HepG2 (cell line): ENCODE results near the gene SLC6A4. TPM values are rescaled to one million over a fixed set of nuclear protein-coding genes. Genes with fewer than 3 reads are reported as not detected.

ENCODE experiments used
- ATAC-seq: fragments of 200-7000 bp; cut with Tn5 transposase; 3 replicates; pipeline ENCODE4 v1.9.1; 2020; ENCODE audit warnings: mild to moderate bottlenecking, moderate library complexity
- BruUV-seq: library from RNA; stranded (reverse); fragments of 400-500 nt; replicated peaks from 2 replicates; lab custom pipeline; 2021; lab: Mats Ljungman, UMichigan
- CTCF ChIA-PET: fragments of 300-600 bp; formaldehyde crosslinking; extraction: SDS; loops from one replicate; lab custom pipeline; 2021; ENCODE audit warnings: low total read pairs, inconsistent platforms, low intra/inter-chr PET ratio; lab: Yijun Ruan, JAX
- POLR2A ChIA-PET: fragments of 350-600 bp; sonication (Branson Sonifier 250); formaldehyde crosslinking; loops from one replicate; lab custom pipeline; 2020; ENCODE audit warnings: antibody characterized with exemption, inconsistent platforms; lab: Yijun Ruan, JAX
- DNase-seq: peaks from one replicate; pipeline ENCODE4 v3.0.0-alpha.2; 2015; ENCODE audit warnings: low spot score
- FAIRE-seq: peaks from 3 replicates; lab custom pipeline; 2011; peaks lifted over from hg19 to GRCh38; lab: Jason Lieb, UNC
- H2AFZ ChIP-seq: one replicate; pipeline ENCODE4 v1.6.1; 2011; ENCODE audit warnings: low read length, inconsistent platforms
- H3K27ac ChIP-seq: fragments of 300-600 bp; 3 replicates; pipeline ENCODE4 v1.8.0; 2011; ENCODE audit warnings: mixed run types, mild to moderate bottlenecking, mixed read lengths, low read length, inconsistent platforms; ENCODE audit not compliant: insufficient read depth; ENCODE audit errors: extremely low read length
- H3K27me3 ChIP-seq, 2 experiments: fragments of 200-600 bp in 1 of 2; 2 replicates in 1 of 2; 3 replicates in 1 of 2; pipeline versions ENCODE4 v1.6.0 to v1.8.0; 2011; ENCODE audit warnings: low read length in 2 of 2, mild to moderate bottlenecking in 2 of 2, moderate library complexity in 2 of 2, inconsistent platforms in 1 of 2; ENCODE audit not compliant: insufficient read depth in 2 of 2, control insufficient read depth in 1 of 2
- H3K36me3 ChIP-seq, 2 experiments: fragments of 200-600 bp in 1 of 2; replicated peaks in 1 of 2; 2 replicates in 1 of 2; 3 replicates in 1 of 2; pipeline versions ENCODE4 v1.5.1 to v1.8.0; 2011; ENCODE audit warnings: low read length in 2 of 2, inconsistent platforms in 1 of 2; ENCODE audit not compliant: insufficient read depth in 2 of 2, control insufficient read depth in 1 of 2
- H3K4me1 ChIP-seq: 2 replicates; pipeline ENCODE4 v1.5.1; 2012; ENCODE audit warnings: low read length, inconsistent platforms; ENCODE audit not compliant: insufficient read depth
- H3K4me2 ChIP-seq: 2 replicates; pipeline ENCODE4 v1.6.0; 2011; ENCODE audit warnings: low read depth, low read length, inconsistent platforms
- H3K4me3 ChIP-seq, 3 experiments: fragments of 200-600 bp in 1 of 3; sonication (generic), shearing (Covaris generic) in 1 of 3; replicated peaks in 1 of 3; 2 replicates each; pipeline ENCODE4 v1.5.1; 2011 to 2016; ENCODE audit warnings: low read length in 3 of 3, inconsistent platforms in 2 of 3, low read depth in 2 of 3, mild to moderate bottlenecking in 2 of 3, control low read depth in 1 of 3, mixed read lengths in 1 of 3; ENCODE audit not compliant: insufficient read depth in 1 of 3
- H3K79me2 ChIP-seq: one replicate; pipeline ENCODE4 v1.6.1; 2011; ENCODE audit warnings: low read length, inconsistent platforms; ENCODE audit not compliant: insufficient read depth
- H3K9ac ChIP-seq: 2 replicates; pipeline ENCODE4 v1.6.0; 2011; ENCODE audit warnings: mild to moderate bottlenecking, low read depth, low read length, inconsistent platforms; ENCODE audit not compliant: insufficient read depth
- H3K9me3 ChIP-seq: 2 replicates; pipeline ENCODE4 v1.5.1; 2012; ENCODE audit warnings: mild to moderate bottlenecking, low read length
- H4K20me1 ChIP-seq: 2 replicates; pipeline ENCODE4 v1.6.0; 2011; ENCODE audit warnings: inconsistent platforms, mild to moderate bottlenecking, low read length, moderate library complexity; ENCODE audit not compliant: insufficient read depth
- REL ChIP-seq: sonication (generic); formaldehyde crosslinking; conservative IDR thresholded peaks from 2 replicates; pipeline ENCODE4 v1.8.0; 2022; ENCODE audit warnings: mild to moderate bottlenecking, missing genetic modification reagents, moderate library complexity
- ZBTB40 ChIP-seq, 2 experiments: fragments of 450-650 bp in 1 of 2; sonication (generic) in 1 of 2; formaldehyde crosslinking in 1 of 2; IDR thresholded peaks; 2 replicates each; pipeline versions ENCODE4 v1.6.1 to v1.8.0; 2016 to 2022; ENCODE audit warnings: antibody characterized with exemption in 1 of 2, mild to moderate bottlenecking in 1 of 2, missing genetic modification reagents in 1 of 2
- ZNF121 ChIP-seq: sonication (generic); formaldehyde crosslinking; IDR thresholded peaks from 2 replicates; pipeline ENCODE4 v1.5.0; 2020; ENCODE audit warnings: mild to moderate bottlenecking, missing genetic modification reagents
- ZNF687 ChIP-seq: sonication (generic); formaldehyde crosslinking; IDR thresholded peaks from 2 replicates; pipeline ENCODE4 v1.5.1; 2020; ENCODE audit warnings: mild to moderate bottlenecking, missing genetic modification reagents, moderate library complexity
- WGBS: methylation state at CpG from one replicate; pipeline ENCODE4 v1.1.6; 2017; ENCODE audit warnings: low lambda C conversion rate; 5-methylcytosine and 5-hydroxymethylcytosine counted together
- in situ Hi-C: cut with HindIII; loops from 2 replicates; pipeline ENCODE4 v1.10.0; 2017; ENCODE audit warnings: low pct_unique_long_range_greater_than_20kb; ENCODE audit not compliant: extremely low pct_ligation_motif_present
- intact Hi-C: fragments of 100-400 bp; cut with micrococcal nuclease; formaldehyde crosslinking; loops from one replicate; pipeline ENCODE4 v1.10.0; 2022; ENCODE audit not compliant: unreplicated experiment
- polyA plus RNA-seq, 8 experiments: library from polyadenylated mRNA; depleted of rRNA in 3 of 8; stranded (reverse) in 7 of 8; unstranded in 1 of 8; fragments of >200 nt; fragmentation: Illumina TruSeq in 4 of 8; extraction: Trizol in 4 of 8; gene quantifications; 2 replicates each; pipeline versions ENCODE4 v1.2.1 to v1.2.3, GENCODE V29; 2011 to 2016; ENCODE audit warnings: low read depth in 4 of 8, missing spikeins in 1 of 8, mixed read lengths in 1 of 8; ENCODE audit not compliant: insufficient read depth in 1 of 8
- total RNA-seq, 5 experiments: library from RNA; depleted of rRNA; stranded (reverse); fragments of >200 nt; fragmentation: Illumina TruSeq; extraction: Trizol; gene quantifications; 2 replicates each; pipeline ENCODE4 v1.2.3, GENCODE V29; 2016; ENCODE audit warnings: low read depth in 1 of 5

Gene SLC6A4
- total and polyA plus RNA-seq, 2 of the 13 experiments (the other 11 are each of a cell fraction or from before 2014, with no cell fraction given) = 7.6 to 20.3 TPM

GRCh38 chr17:30155389-30155788 is 80.1 kb downstream of the SLC6A4 start:
- intact Hi-C loops (no loop called here), in situ Hi-C loops (no loop called here)
- BruUV-seq = no TSS peak
- no peak overlapping the region for H3K27ac ChIP-seq
- no peak for ATAC-seq
- no peak overlapping the region for H2AFZ ChIP-seq
- H3K4me2 ChIP-seq = no peak overlapping the region
- H4K20me1 ChIP-seq = no peaks in the 10 kb centered on the region
- 96% methylated on average over 2 of the region's 2 CpGs for WGBS
- no peak for DNase-seq
- H3K27me3 ChIP-seq = no peaks in the 10 kb centered on the region
- no peak overlapping the region for H3K4me3 ChIP-seq
- POLR2A ChIA-PET = no interaction called here
- FAIRE-seq = no peak
- peaks cover 16% of the 10 kb centered on the region for H3K79me2 ChIP-seq
- H3K4me1 ChIP-seq = no peaks in the 10 kb centered on the region
- peaks cover 2 to 18% of the 10 kb centered on the region in 2 experiments; a peak in 3 of 5 replicates for H3K36me3 ChIP-seq
- peaks cover 23% of the 10 kb centered on the region for H3K9me3 ChIP-seq
- no peak overlapping the region for H3K9ac ChIP-seq
- TF ChIP-seq ZNF121 (peak; percentile 59; the same call in 1 of the 2 replicates), REL (CRISPR knock-in tag) (no peak)
- TF ChIP-seq, all 625 proteins: peak for 1
- CTCF ChIA-PET = no interaction called here

- Histone ChIP-seq H3K4me2 (no peak overlapping the region), H3K9ac (no peak overlapping the region), H3K27ac (no peak overlapping the region), H3K4me3 (no peak overlapping the region), H4K20me1 (no peaks in the 10 kb centered on the region), H3K36me3 (peaks cover 2 to 9% of the 10 kb centered on the region in 2 experiments; a peak in 2 of 5 replicates), H3K79me2 (peaks cover 7% of the 10 kb centered on the region)
- no TSS peak for BruUV-seq
- no peak for ATAC-seq
- CTCF ChIA-PET = no interaction called here
- DNase-seq = no peak
- no peak for TF ChIP-seq ZNF687
- no peak for TF ChIP-seq ZBTB40 (IDR thresholded peaks at IDR 0.05)
- TF ChIP-seq ZBTB40 (CRISPR knock-in tag; IDR thresholded peaks at IDR 0.05) = peak; percentile 78
- TF ChIP-seq, all 625 proteins: peak for 1
- Histone ChIP-seq H2AFZ (no peak overlapping the region), H3K4me1 (no peaks in the 10 kb centered on the region), H3K9me3 (peaks cover 5% of the 10 kb centered on the region; the same call in 1 of the 2 replicates), H3K27me3 (no peaks in the 10 kb centered on the region)
- FAIRE-seq = no peak
- POLR2A ChIA-PET = interaction anchor here (0.8 kb wide), 1 partner anchor 183 kb away, joined by 3 read pairs; no protein-coding TSS in a partner anchor
- intact Hi-C loops (no loop called here), in situ Hi-C loops (no loop called here)
Measured at GRCh38 chr17:30153463-30153862, 82.0 kb downstream of the SLC6A4 start.
